Measurements from ENCODE around the gene PLCG2.

DNA sequence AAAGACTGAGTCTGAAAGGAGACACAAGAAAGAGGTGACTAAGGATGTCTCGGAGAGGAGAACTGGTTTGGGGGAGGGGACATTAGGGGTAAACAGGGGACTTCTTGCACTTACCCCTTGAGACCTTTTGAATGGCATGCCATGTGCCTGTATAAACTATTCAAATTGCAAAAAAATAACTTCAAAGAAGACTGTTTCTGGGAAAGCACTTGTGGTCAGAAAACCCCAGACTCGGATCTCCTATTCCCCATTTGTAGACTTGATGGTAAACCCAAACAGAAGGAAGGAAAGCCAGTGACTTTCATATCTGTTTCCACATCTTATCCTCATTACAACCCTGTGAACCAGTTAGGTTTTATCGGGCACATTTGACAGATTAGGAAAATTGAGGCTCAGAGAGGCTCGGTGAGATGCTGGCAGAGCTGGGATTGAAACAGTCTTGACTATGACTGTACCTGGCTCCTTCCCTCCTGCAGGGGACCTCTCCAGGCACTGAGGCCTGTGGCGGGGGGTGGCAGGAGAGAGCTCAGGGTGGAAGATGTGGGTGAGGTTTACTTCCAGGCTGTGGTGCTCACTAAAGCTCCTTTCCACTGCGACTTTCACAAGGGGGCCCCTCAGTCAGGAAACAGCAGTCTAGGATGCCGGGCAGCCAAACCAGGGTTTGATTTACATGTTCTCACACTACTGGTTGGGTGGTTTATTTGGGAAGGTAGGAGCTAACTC lies 30.5 kb upstream of the PLCG2 start:
- no peak; the same call in 1 of the 2 replicates for TF ChIP-seq EZH2phosphoT487 (IDR thresholded peaks at IDR 0.05; ENCODE audit: low read depth)
- TF ChIP-seq, protein P1, sequence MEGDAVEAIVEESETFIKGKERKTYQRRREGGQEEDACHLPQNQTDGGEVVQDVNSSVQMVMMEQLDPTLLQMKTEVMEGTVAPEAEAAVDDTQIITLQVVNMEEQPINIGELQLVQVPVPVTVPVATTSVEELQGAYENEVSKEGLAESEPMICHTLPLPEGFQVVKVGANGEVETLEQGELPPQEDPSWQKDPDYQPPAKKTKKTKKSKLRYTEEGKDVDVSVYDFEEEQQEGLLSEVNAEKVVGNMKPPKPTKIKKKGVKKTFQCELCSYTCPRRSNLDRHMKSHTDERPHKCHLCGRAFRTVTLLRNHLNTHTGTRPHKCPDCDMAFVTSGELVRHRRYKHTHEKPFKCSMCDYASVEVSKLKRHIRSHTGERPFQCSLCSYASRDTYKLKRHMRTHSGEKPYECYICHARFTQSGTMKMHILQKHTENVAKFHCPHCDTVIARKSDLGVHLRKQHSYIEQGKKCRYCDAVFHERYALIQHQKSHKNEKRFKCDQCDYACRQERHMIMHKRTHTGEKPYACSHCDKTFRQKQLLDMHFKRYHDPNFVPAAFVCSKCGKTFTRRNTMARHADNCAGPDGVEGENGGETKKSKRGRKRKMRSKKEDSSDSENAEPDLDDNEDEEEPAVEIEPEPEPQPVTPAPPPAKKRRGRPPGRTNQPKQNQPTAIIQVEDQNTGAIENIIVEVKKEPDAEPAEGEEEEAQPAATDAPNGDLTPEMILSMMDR (IDR thresholded peaks at IDR 0.05; ENCODE audit: low read depth, low read length), result peak; percentile 35

All from OCI-LY3 (cell line).